HCT116 (cell line): ENCODE data around the gene RAC2. TPM values are rescaled to one million over a fixed set of nuclear protein-coding genes. Genes with fewer than 3 reads are reported as not detected.

Experiments
- ATAC-seq: fragments of 200-7000 bp; cut with Tn5 transposase; 2 replicates; pipeline ENCODE4 v1.9.1; 2020; ENCODE audit warnings: mild to moderate bottlenecking, moderate library complexity
- BruUV-seq: library from RNA; stranded (reverse); fragments of 400-500 nt; replicated peaks from 2 replicates; lab custom pipeline; 2021; lab: Mats Ljungman, UMichigan
- CTCF ChIA-PET: fragments of 300-600 bp; sonication (Branson Sonifier 250); formaldehyde crosslinking; loops from one replicate; lab custom pipeline; 2021; ENCODE audit warnings: antibody characterized with exemption; lab: Charles Lee
- POLR2A ChIA-PET: fragments of 300-600, 350-600 bp; sonication (Branson Sonifier 250); formaldehyde crosslinking; loops from one replicate; lab custom pipeline; 2021; ENCODE audit warnings: antibody characterized with exemption; lab: Charles Lee
- RAD21 ChIA-PET, 2 experiments: fragments of 300-600 bp; sonication (Branson Sonifier 250); formaldehyde crosslinking; loops; one replicate each; lab custom pipeline; 2023; ENCODE audit warnings: low total read pairs in 2 of 2; ENCODE audit not compliant: uncharacterized antibody in 2 of 2, unreplicated experiment in 2 of 2, low non-redundant PET in 1 of 2; lab: Charles Lee
- DNase-seq: peaks from one replicate; pipeline ENCODE4 v3.0.0-alpha.2; 2010; ENCODE audit warnings: low read depth, low spot score
- H2AFZ ChIP-seq: fragments of 200-600 bp; shearing (Covaris generic), sonication (generic); 2 replicates; pipeline ENCODE4 v1.6.1; 2017; ENCODE audit warnings: low read depth, mixed run types, mixed read lengths, antibody characterized with exemption, low read length; ENCODE audit not compliant: poor library complexity, severe bottlenecking
- H3K27ac ChIP-seq: 2 replicates; pipeline ENCODE4 v1.5.1; 2012; ENCODE audit warnings: low read depth, low read length
- H3K27me3 ChIP-seq: fragments of 200-600 bp; sonication (generic); 2 replicates; pipeline ENCODE4 v1.6.1; 2016; ENCODE audit warnings: mixed run types, low read length, mixed read lengths; ENCODE audit not compliant: insufficient read depth
- H3K36me3 ChIP-seq, 2 experiments: fragments of 200-500 bp in 1 of 2; fragments of 200-600 bp in 1 of 2; sonication (Bioruptor generic) in 1 of 2; sonication (generic) in 1 of 2; 2 replicates each; pipeline versions ENCODE4 v1.5.1 to v1.6.1; 2014 to 2016; ENCODE audit warnings: low read length in 2 of 2, inconsistent platforms in 1 of 2, mixed read lengths in 1 of 2, mixed run types in 1 of 2; ENCODE audit not compliant: insufficient read depth in 2 of 2, control insufficient read depth in 1 of 2
- H3K4me1 ChIP-seq, 2 experiments: fragments of 200-600 bp in 1 of 2; sonication (generic) in 1 of 2; 2 replicates each; pipeline versions ENCODE4 v1.5.1 to v1.6.1; 2012 to 2017; ENCODE audit warnings: low read length in 2 of 2, inconsistent platforms in 1 of 2, mild to moderate bottlenecking in 1 of 2, mixed read lengths in 1 of 2, mixed run types in 1 of 2, moderate library complexity in 1 of 2; ENCODE audit not compliant: insufficient read depth in 2 of 2, control insufficient read depth in 1 of 2
- H3K4me2 ChIP-seq: fragments of 200-600 bp; sonication (generic); 2 replicates; pipeline ENCODE4 v1.6.1; 2017; ENCODE audit warnings: mixed run types, low read length, mixed read lengths
- H3K4me3 ChIP-seq, 2 experiments: fragments of 200-600 bp in 1 of 2; sonication (generic) in 1 of 2; replicated peaks in 1 of 2; 2 replicates each; pipeline ENCODE4 v1.5.1; 2011 to 2016; ENCODE audit warnings: low read length in 2 of 2, control low read depth in 1 of 2, low read depth in 1 of 2, mild to moderate bottlenecking in 1 of 2, mixed read lengths in 1 of 2, mixed run types in 1 of 2
- H3K79me2 ChIP-seq: fragments of 200-600 bp; sonication (generic); 2 replicates; pipeline ENCODE4 v1.6.1; 2017; ENCODE audit warnings: mild to moderate bottlenecking, mixed run types, low read length, moderate library complexity, mixed read lengths; ENCODE audit not compliant: insufficient read depth
- H3K9ac ChIP-seq: fragments of 200-600 bp; sonication (generic); 2 replicates; pipeline ENCODE4 v1.6.1; 2016; ENCODE audit warnings: low read length, mixed read lengths
- H3K9me2 ChIP-seq: fragments of 200-600 bp; sonication (generic), shearing (Covaris generic); 2 replicates; pipeline ENCODE4 v1.6.1; 2017; ENCODE audit warnings: mixed run types, mild to moderate bottlenecking, moderate library complexity; ENCODE audit not compliant: insufficient read depth
- H3K9me3 ChIP-seq, 2 experiments: fragments of 200-500 bp in 1 of 2; fragments of 200-600 bp in 1 of 2; sonication (Bioruptor generic) in 1 of 2; sonication (generic) in 1 of 2; 2 replicates each; pipeline ENCODE4 v1.6.1; 2014 to 2017; ENCODE audit warnings: low read length in 2 of 2, mixed read lengths in 2 of 2, inconsistent platforms in 1 of 2, low read depth in 1 of 2, mild to moderate bottlenecking in 1 of 2, mixed run types in 1 of 2, moderate library complexity in 1 of 2; ENCODE audit not compliant: control insufficient read depth in 1 of 2, insufficient read depth in 1 of 2
- H4K20me1 ChIP-seq: fragments of 200-600 bp; sonication (generic), shearing (Covaris generic); 2 replicates; pipeline ENCODE4 v1.6.1; 2017; ENCODE audit warnings: mixed run types, mild to moderate bottlenecking, moderate library complexity; ENCODE audit not compliant: insufficient read depth
- CBX3 ChIP-seq: IDR thresholded peaks from 2 replicates; pipeline ENCODE4 v1.6.1; 2012; ENCODE audit warnings: low read depth
- CEBPB ChIP-seq: IDR thresholded peaks from 2 replicates; pipeline ENCODE4 v1.6.1; 2012; ENCODE audit warnings: low read depth
- ELF1 ChIP-seq: IDR thresholded peaks from 2 replicates; pipeline ENCODE4 v1.6.1; 2012; ENCODE audit warnings: low read depth, borderline replicate concordance
- EZH2phosphoT487 ChIP-seq: fragments of 200-600 bp; IDR thresholded peaks from 2 replicates; pipeline ENCODE4 v1.6.1; 2018; ENCODE audit warnings: antibody characterized with exemption, borderline replicate concordance
- JUND ChIP-seq: IDR thresholded peaks from 2 replicates; pipeline ENCODE4 v1.6.1; 2012
- POLR2A ChIP-seq: IDR thresholded peaks from 2 replicates; pipeline ENCODE4 v1.7.0; 2011; ENCODE audit warnings: borderline replicate concordance; ENCODE audit not compliant: insufficient read depth, insufficient read length; ENCODE audit errors: extremely low read depth
- POLR2AphosphoS5 ChIP-seq: IDR thresholded peaks from 2 replicates; pipeline ENCODE4 v1.6.1; 2011; ENCODE audit warnings: mild to moderate bottlenecking, low read depth, low read length, moderate library complexity
- SP1 ChIP-seq: IDR thresholded peaks from 2 replicates; pipeline ENCODE4 v1.6.1; 2012; ENCODE audit warnings: low read depth
- SRF ChIP-seq: IDR thresholded peaks from 2 replicates; pipeline ENCODE4 v1.6.1; 2012; ENCODE audit warnings: low read depth
- YY1 ChIP-seq: IDR thresholded peaks from 2 replicates; pipeline ENCODE4 v1.6.1; 2011; ENCODE audit warnings: low read length, low read depth, moderate library complexity, mild to moderate bottlenecking; ENCODE audit not compliant: insufficient replicate concordance; ENCODE audit errors: extremely low read depth
- ZBTB33 ChIP-seq: IDR thresholded peaks from 2 replicates; pipeline ENCODE4 v1.6.1; 2011; ENCODE audit warnings: mild to moderate bottlenecking, low read length, moderate library complexity; ENCODE audit not compliant: insufficient replicate concordance; ENCODE audit errors: extremely low read depth
- intact Hi-C: fragments of 100-400 bp; cut with micrococcal nuclease; formaldehyde crosslinking; loops from 2 replicates; pipeline ENCODE4 v1.10.0; 2022
- total RNA-seq: library from RNA; stranded (reverse); gene quantifications from one replicate; pipeline ENCODE4 v1.2.1, GENCODE V29; 2021; ENCODE audit not compliant: unreplicated experiment

RAC2 gene
- total RNA-seq, 1 experiment from 2014 or later: 62.0 TPM

- intact Hi-C loops: no loop called here
- POLR2A ChIA-PET: no interaction called here
- RAD21 ChIA-PET: no interaction called here
- H4K20me1 ChIP-seq: no peaks in the 10 kb centered on the region
- TF ChIP-seq ELF1 (no peak), SP1 (no peak), CEBPB (no peak), POLR2AphosphoS5 (no peak), POLR2A (no peak), YY1 (no peak), SRF (no peak), ZBTB33 (no peak), CBX3 (no peak), EZH2phosphoT487 (no peak), JUND (no peak)
- DNase-seq (no peak), ATAC-seq (no peak)
- H3K9ac ChIP-seq: no peak overlapping the region
- H3K9me2 ChIP-seq: no peaks in the 10 kb centered on the region
- H3K27ac ChIP-seq: no peak overlapping the region
- no peak overlapping the region for H3K4me3 ChIP-seq
- peaks cover 13 to 29% of the 10 kb centered on the region in 2 experiments for H3K4me1 ChIP-seq
- H3K36me3 ChIP-seq: no peaks in the 10 kb centered on the region
- no peaks in the 10 kb centered on the region for H3K79me2 ChIP-seq
- no peak overlapping the region for H2AFZ ChIP-seq
- BruUV-seq: no TSS peak
- H3K4me2 ChIP-seq: no peak overlapping the region
- H3K27me3 ChIP-seq: no peaks in the 10 kb centered on the region
- H3K9me3 ChIP-seq: peaks cover 0 to under 1% of the 10 kb centered on the region in 2 experiments; a peak in 1 of 4 replicates
- CTCF ChIA-PET: no interaction called here
Observed at GRCh38 chr22:37285937-37286336, 41.9 kb upstream of the RAC2 start.
